K562 (cell line): ENCODE data around the gene SYNE1. TPM values are rescaled to one million over a fixed set of nuclear protein-coding genes. Genes with fewer than 3 reads are reported as not detected.

Experiments used
- ATAC-seq: fragments of 200-7000 bp; cut with Tn5 transposase; 3 replicates; pipeline ENCODE4 v1.9.1; 2020; ENCODE audit warnings: moderate library complexity
- BruUV-seq: library from RNA; stranded (reverse); fragments of 400-500 nt; replicated peaks from 2 replicates; lab custom pipeline; 2021; lab: Mats Ljungman, UMichigan
- CTCF ChIA-PET: fragments of 300-600 bp; formaldehyde crosslinking; extraction: SDS; loops from one replicate; lab custom pipeline; 2021; ENCODE audit warnings: low intra/inter-chr PET ratio; lab: Yijun Ruan, JAX
- POLR2A ChIA-PET: fragments of 300-600, 350-650 bp; sonication (Branson Sonifier 250); formaldehyde crosslinking; extraction: SDS; loops from one replicate; lab custom pipeline; 2021; ENCODE audit warnings: antibody characterized with exemption, inconsistent platforms; lab: Yijun Ruan, JAX
- DNase-seq, 4 experiments: peaks; one replicate each; pipeline versions ENCODE4 v3.0.0 to v3.0.0-alpha.2; 2011 to 2018; ENCODE audit warnings: low spot score in 3 of 4, mixed read lengths in 3 of 4; ENCODE audit errors: extremely low read depth in 1 of 4
- FAIRE-seq: peaks from 2 replicates; lab custom pipeline; 2011; peaks lifted over from hg19 to GRCh38; lab: Jason Lieb, UNC
- H2AFZ ChIP-seq: 2 replicates; pipeline ENCODE4 v1.6.0; 2011; ENCODE audit warnings: low read depth, low read length, control low read depth, inconsistent platforms
- H3K27ac ChIP-seq: fragments of 200-600 bp; 3 replicates; pipeline ENCODE4 v1.8.0; 2011; ENCODE audit warnings: low read depth, mild to moderate bottlenecking, control low read depth, inconsistent platforms, low read length, moderate library complexity, mixed read lengths; ENCODE audit errors: extremely low read depth
- H3K27me3 ChIP-seq, 2 experiments: fragments of 300-600 bp in 1 of 2; 2 replicates in 1 of 2; 3 replicates in 1 of 2; pipeline versions ENCODE4 v1.6.0 to v1.8.0; 2011; ENCODE audit warnings: inconsistent platforms in 2 of 2, low read length in 2 of 2, mild to moderate bottlenecking in 1 of 2, mixed read lengths in 1 of 2, moderate library complexity in 1 of 2; ENCODE audit not compliant: control insufficient read depth in 2 of 2, insufficient read depth in 2 of 2
- H3K36me3 ChIP-seq: fragments of 300-600 bp; 3 replicates; pipeline ENCODE4 v1.8.0; 2011; ENCODE audit warnings: mild to moderate bottlenecking, low read length, inconsistent platforms; ENCODE audit not compliant: control insufficient read depth, insufficient read depth
- H3K4me1 ChIP-seq, 2 experiments: fragments of 200-600 bp in 1 of 2; replicated peaks in 1 of 2; 2 replicates in 1 of 2; 3 replicates in 1 of 2; pipeline versions ENCODE4 v1.5.1 to v1.8.0; 2011; ENCODE audit warnings: inconsistent platforms in 2 of 2, low read length in 2 of 2, mild to moderate bottlenecking in 1 of 2, mixed read lengths in 1 of 2, moderate library complexity in 1 of 2; ENCODE audit not compliant: control insufficient read depth in 2 of 2, insufficient read depth in 2 of 2
- H3K4me2 ChIP-seq: 2 replicates; pipeline ENCODE4 v1.6.1; 2011; ENCODE audit warnings: low read length, control low read depth, inconsistent platforms, mixed read lengths; ENCODE audit not compliant: insufficient read depth
- H3K4me3 ChIP-seq: fragments of 200-600 bp; sonication (generic), shearing (Covaris generic); 2 replicates; pipeline ENCODE4 v1.5.1; 2016; ENCODE audit warnings: control low read depth, inconsistent platforms
- H3K79me2 ChIP-seq: fragments of 200-600 bp; 3 replicates; pipeline ENCODE4 v1.8.0; 2011; ENCODE audit warnings: low read length, inconsistent platforms; ENCODE audit not compliant: control insufficient read depth, insufficient read depth
- H3K9ac ChIP-seq, 2 experiments: 2 replicates each; pipeline versions ENCODE4 v1.6.0 to v1.6.1; 2011; ENCODE audit warnings: low read depth in 2 of 2, low read length in 2 of 2, control low read depth in 1 of 2, inconsistent platforms in 1 of 2, mild to moderate bottlenecking in 1 of 2, mixed read lengths in 1 of 2; ENCODE audit not compliant: insufficient read depth in 1 of 2
- H3K9me1 ChIP-seq: one replicate; pipeline ENCODE4 v1.6.0; 2011; ENCODE audit warnings: inconsistent platforms, mild to moderate bottlenecking, low read length, moderate library complexity; ENCODE audit not compliant: control insufficient read depth, insufficient read depth
- H3K9me3 ChIP-seq: replicated peaks from 2 replicates; pipeline ENCODE4 v1.5.1; 2011; ENCODE audit warnings: low read depth, low read length, inconsistent platforms; ENCODE audit not compliant: control insufficient read depth, insufficient read depth
- H4K20me1 ChIP-seq: replicated peaks from 2 replicates; pipeline ENCODE4 v1.6.1; 2011; ENCODE audit warnings: low read length, inconsistent platforms, mixed read lengths; ENCODE audit not compliant: control insufficient read depth, insufficient read depth
- CCNT2 ChIP-seq: IDR thresholded peaks from 2 replicates; pipeline ENCODE4 v1.6.1; 2011; ENCODE audit warnings: borderline replicate concordance, low read depth, mild to moderate bottlenecking, moderate library complexity, mixed read lengths, low read length; ENCODE audit not compliant: insufficient read length; ENCODE audit errors: extremely low read depth
- FOXK1 ChIP-seq: sonication (generic); formaldehyde crosslinking; IDR thresholded peaks from 2 replicates; pipeline ENCODE4 v1.8.0; 2022; ENCODE audit warnings: missing genetic modification reagents, mild to moderate bottlenecking, borderline replicate concordance
- KAT2B ChIP-seq: IDR thresholded peaks from one replicate; pipeline ENCODE4 v1.6.1; 2012; ENCODE audit warnings: low read depth, mild to moderate bottlenecking, control low read depth, inconsistent platforms, low read length, moderate library complexity
- KAT8 ChIP-seq: fragments of 450-650 bp; IDR thresholded peaks from 2 replicates; pipeline ENCODE4 v1.6.1; 2016; ENCODE audit warnings: low read depth, mild to moderate bottlenecking
- NR3C1 ChIP-seq: sonication (generic); formaldehyde crosslinking; IDR thresholded peaks from 2 replicates; pipeline ENCODE4 v1.8.1; 2022; ENCODE audit warnings: missing genetic modification reagents
- SAFB ChIP-seq: fragments of 200-400 bp; formaldehyde crosslinking; IDR thresholded peaks from 2 replicates; pipeline ENCODE4 v1.6.1; 2017; ENCODE audit warnings: low read depth, low read length, borderline replicate concordance
- TAF15 ChIP-seq: fragments of 200-400 bp; formaldehyde crosslinking; IDR thresholded peaks from 2 replicates; pipeline ENCODE4 v1.6.1; 2017; ENCODE audit warnings: mild to moderate bottlenecking, low read depth, low read length, moderate library complexity
- ZC3H8 ChIP-seq: fragments of 450-650 bp; IDR thresholded peaks from 2 replicates; pipeline ENCODE4 v1.6.1; 2017
- ZNF133 ChIP-seq: fragments of 250-450 bp; sonication (Bioruptor Pico); IDR thresholded peaks from 2 replicates; pipeline ENCODE4 v1.4.0; 2020; ENCODE audit warnings: mild to moderate bottlenecking
- ZNF140 ChIP-seq: fragments of 250-450 bp; sonication (Bioruptor Pico); IDR thresholded peaks from 2 replicates; pipeline ENCODE4 v1.8.0; 2021; ENCODE audit warnings: moderate library complexity, mild to moderate bottlenecking, inconsistent platforms
- ZNF143 ChIP-seq: sonication (generic); formaldehyde crosslinking; IDR thresholded peaks from 2 replicates; pipeline ENCODE4 v1.9.0; 2022; ENCODE audit warnings: mild to moderate bottlenecking, missing genetic modification reagents
- ZNF766 ChIP-seq: fragments of 200-800 bp; sonication (Bioruptor generic); conservative IDR thresholded peaks from 2 replicates; pipeline ENCODE4 v1.6.1; 2016; ENCODE audit warnings: missing genetic modification characterization, missing compliant biosample characterization
- whole genome bisulfite sequencing: fragments of 100-300 bp; shearing (Covaris generic); methylation state at CpG from one replicate; pipeline ENCODE4 v1.1.6; 2016; ENCODE audit warnings: low coverage, mixed read lengths; ENCODE audit not compliant: insufficient coverage; ENCODE audit errors: missing lambda C conversion rate; 5-methylcytosine and 5-hydroxymethylcytosine counted together
- in situ Hi-C: fragments of 300-500 bp; cut with MboI; formaldehyde crosslinking; loops from 4 replicates; pipeline ENCODE4 v1.15.0; 2018; ENCODE audit warnings: inconsistent platforms, mixed read lengths
- intact Hi-C: fragments of 100-400 bp; cut with micrococcal nuclease; formaldehyde crosslinking; loops from 2 replicates; pipeline ENCODE4 v1.14.2; 2022
- polyA plus RNA-seq, 8 experiments: library from polyadenylated mRNA; depleted of rRNA in 4 of 8; stranded (reverse) in 5 of 8; unstranded in 3 of 8; fragments of >200 nt; fragmentation: Nextera tagmentation in 2 of 8; fragmentation: Illumina TruSeq in 1 of 8; extraction: Ambion mirVana in 2 of 8; extraction: Trizol in 1 of 8; gene quantifications; 2 replicates each; pipeline versions ENCODE4 v1.2.1 to v1.2.3, GENCODE V29; 2011 to 2014; ENCODE audit warnings: inconsistent platforms in 1 of 8, missing spikeins in 1 of 8
- total RNA-seq, 7 experiments: library from RNA; depleted of rRNA in 6 of 7; stranded (reverse); fragments of >200 nt in 6 of 7; fragmentation: Illumina TruSeq in 2 of 7; extraction: Trizol in 2 of 7; gene quantifications; 2 replicates each; pipeline versions ENCODE4 v1.2.1 to v1.2.3, GENCODE V29; 2011 to 2021; ENCODE audit warnings: low replicate concordance in 1 of 7
- TF ChIP-seq, protein P1 (sequence below): fragments of 200-800 bp; sonication (Bioruptor generic); IDR thresholded peaks from 2 replicates; pipeline ENCODE4 v1.6.1; 2017; ENCODE audit warnings: missing genetic modification characterization, missing compliant biosample characterization
- TF ChIP-seq, protein P2 (sequence below): fragments of 450-650 bp; IDR thresholded peaks from 2 replicates; pipeline ENCODE4 v1.6.1; 2017; ENCODE audit warnings: antibody characterized with exemption, mild to moderate bottlenecking
- TF ChIP-seq, protein P3 (sequence below): fragments of 450-650 bp; IDR thresholded peaks from one replicate; pipeline ENCODE4 v1.6.1; 2018; ENCODE audit warnings: mild to moderate bottlenecking, moderate library complexity; ENCODE audit not compliant: partially characterized antibody
- TF ChIP-seq, protein P4 (sequence below): sonication (generic); formaldehyde crosslinking; IDR thresholded peaks from 2 replicates; pipeline ENCODE4 v1.8.0; 2023; ENCODE audit warnings: mild to moderate bottlenecking, missing genetic modification reagents

The SYNE1 gene
- total and polyA plus RNA-seq, 9 of the 15 experiments (the other 6 are each of a cell fraction or from before 2014, with no cell fraction given): under 0.01 to 0.42 (median 0.08) TPM; not detected in 1

DNA sequence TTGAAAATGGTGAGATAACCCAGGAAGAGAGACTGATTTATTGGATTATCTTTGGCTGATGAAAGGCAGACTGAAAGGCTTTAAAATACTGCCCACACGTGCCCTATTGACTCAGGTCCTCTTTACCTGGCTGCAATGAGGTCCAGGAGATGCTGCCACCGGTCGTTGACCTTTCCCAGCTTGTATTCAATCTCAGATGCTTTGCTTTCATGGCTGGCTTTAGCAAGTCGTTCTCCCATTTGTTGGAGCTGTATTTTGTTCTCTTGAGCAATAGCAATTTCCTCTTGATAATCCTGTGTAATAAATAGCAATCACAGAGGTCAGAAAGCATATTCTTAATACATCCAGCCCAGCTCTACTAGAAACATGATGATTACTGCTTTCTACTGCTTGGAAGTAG, 460.9 kb downstream of the SYNE1 start:
- no peak overlapping the region for H3K9ac ChIP-seq
- no peak overlapping the region for H3K4me2 ChIP-seq
- ATAC-seq: no peak
- no TSS peak for BruUV-seq
- no peaks in the 10 kb centered on the region for H3K27me3 ChIP-seq
- ChIA-PET POLR2A (no interaction called here), CTCF (no interaction called here)
- in situ Hi-C loops: no loop called here
- H3K27ac ChIP-seq: no peak overlapping the region
- no peak overlapping the region for H3K4me3 ChIP-seq
- WGBS: 2% methylated on average over 4 of the region's 4 CpGs
- 0 out of 2 replicates have a peak, but pooled peaks cover 3% of the 10 kb centered on the region for H4K20me1 ChIP-seq
- no peak for FAIRE-seq
- no peak overlapping the region for H2AFZ ChIP-seq
- DNase-seq: no peak
- H3K36me3 ChIP-seq: no peaks in the 10 kb centered on the region
- H3K79me2 ChIP-seq: no peaks in the 10 kb centered on the region
- intact Hi-C loops: no loop called here
- H3K4me1 ChIP-seq: no peaks in the 10 kb centered on the region
- H3K9me3 ChIP-seq: no peaks in the 10 kb centered on the region
- H3K9me1 ChIP-seq: no peaks in the 10 kb centered on the region
- TF ChIP-seq ZNF143 (no peak), KAT2B (no peak), KAT8 (no peak), ZNF133 (CRISPR knock-in tag) (no peak), SAFB (no peak), ZNF140 (CRISPR knock-in tag) (no peak), NR3C1 (CRISPR knock-in tag) (no peak), ZNF766 (CRISPR knock-in tag) (no peak), CCNT2 (no peak), TAF15 (no peak), FOXK1 (CRISPR knock-in tag) (no peak), ZC3H8 (no peak)
- TF ChIP-seq, protein P1, sequence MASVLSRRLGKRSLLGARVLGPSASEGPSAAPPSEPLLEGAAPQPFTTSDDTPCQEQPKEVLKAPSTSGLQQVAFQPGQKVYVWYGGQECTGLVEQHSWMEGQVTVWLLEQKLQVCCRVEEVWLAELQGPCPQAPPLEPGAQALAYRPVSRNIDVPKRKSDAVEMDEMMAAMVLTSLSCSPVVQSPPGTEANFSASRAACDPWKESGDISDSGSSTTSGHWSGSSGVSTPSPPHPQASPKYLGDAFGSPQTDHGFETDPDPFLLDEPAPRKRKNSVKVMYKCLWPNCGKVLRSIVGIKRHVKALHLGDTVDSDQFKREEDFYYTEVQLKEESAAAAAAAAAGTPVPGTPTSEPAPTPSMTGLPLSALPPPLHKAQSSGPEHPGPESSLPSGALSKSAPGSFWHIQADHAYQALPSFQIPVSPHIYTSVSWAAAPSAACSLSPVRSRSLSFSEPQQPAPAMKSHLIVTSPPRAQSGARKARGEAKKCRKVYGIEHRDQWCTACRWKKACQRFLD (CRISPR knock-in tag): no peak
- TF ChIP-seq, protein P2, sequence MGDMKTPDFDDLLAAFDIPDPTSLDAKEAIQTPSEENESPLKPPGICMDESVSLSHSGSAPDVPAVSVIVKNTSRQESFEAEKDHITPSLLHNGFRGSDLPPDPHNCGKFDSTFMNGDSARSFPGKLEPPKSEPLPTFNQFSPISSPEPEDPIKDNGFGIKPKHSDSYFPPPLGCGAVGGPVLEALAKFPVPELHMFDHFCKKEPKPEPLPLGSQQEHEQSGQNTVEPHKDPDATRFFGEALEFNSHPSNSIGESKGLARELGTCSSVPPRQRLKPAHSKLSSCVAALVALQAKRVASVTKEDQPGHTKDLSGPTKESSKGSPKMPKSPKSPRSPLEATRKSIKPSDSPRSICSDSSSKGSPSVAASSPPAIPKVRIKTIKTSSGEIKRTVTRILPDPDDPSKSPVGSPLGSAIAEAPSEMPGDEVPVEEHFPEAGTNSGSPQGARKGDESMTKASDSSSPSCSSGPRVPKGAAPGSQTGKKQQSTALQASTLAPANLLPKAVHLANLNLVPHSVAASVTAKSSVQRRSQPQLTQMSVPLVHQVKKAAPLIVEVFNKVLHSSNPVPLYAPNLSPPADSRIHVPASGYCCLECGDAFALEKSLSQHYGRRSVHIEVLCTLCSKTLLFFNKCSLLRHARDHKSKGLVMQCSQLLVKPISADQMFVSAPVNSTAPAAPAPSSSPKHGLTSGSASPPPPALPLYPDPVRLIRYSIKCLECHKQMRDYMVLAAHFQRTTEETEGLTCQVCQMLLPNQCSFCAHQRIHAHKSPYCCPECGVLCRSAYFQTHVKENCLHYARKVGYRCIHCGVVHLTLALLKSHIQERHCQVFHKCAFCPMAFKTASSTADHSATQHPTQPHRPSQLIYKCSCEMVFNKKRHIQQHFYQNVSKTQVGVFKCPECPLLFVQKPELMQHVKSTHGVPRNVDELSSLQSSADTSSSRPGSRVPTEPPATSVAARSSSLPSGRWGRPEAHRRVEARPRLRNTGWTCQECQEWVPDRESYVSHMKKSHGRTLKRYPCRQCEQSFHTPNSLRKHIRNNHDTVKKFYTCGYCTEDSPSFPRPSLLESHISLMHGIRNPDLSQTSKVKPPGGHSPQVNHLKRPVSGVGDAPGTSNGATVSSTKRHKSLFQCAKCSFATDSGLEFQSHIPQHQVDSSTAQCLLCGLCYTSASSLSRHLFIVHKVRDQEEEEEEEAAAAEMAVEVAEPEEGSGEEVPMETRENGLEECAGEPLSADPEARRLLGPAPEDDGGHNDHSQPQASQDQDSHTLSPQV: no peak
- TF ChIP-seq, protein P3, sequence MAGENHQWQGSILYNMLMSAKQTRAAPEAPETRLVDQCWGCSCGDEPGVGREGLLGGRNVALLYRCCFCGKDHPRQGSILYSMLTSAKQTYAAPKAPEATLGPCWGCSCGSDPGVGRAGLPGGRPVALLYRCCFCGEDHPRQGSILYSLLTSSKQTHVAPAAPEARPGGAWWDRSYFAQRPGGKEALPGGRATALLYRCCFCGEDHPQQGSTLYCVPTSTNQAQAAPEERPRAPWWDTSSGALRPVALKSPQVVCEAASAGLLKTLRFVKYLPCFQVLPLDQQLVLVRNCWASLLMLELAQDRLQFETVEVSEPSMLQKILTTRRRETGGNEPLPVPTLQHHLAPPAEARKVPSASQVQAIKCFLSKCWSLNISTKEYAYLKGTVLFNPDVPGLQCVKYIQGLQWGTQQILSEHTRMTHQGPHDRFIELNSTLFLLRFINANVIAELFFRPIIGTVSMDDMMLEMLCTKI: no peak
- TF ChIP-seq, protein P4, sequence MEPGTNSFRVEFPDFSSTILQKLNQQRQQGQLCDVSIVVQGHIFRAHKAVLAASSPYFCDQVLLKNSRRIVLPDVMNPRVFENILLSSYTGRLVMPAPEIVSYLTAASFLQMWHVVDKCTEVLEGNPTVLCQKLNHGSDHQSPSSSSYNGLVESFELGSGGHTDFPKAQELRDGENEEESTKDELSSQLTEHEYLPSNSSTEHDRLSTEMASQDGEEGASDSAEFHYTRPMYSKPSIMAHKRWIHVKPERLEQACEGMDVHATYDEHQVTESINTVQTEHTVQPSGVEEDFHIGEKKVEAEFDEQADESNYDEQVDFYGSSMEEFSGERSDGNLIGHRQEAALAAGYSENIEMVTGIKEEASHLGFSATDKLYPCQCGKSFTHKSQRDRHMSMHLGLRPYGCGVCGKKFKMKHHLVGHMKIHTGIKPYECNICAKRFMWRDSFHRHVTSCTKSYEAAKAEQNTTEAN (CRISPR knock-in tag): no peak
